GM20000 (cell line): Measurements from ENCODE around the gene CHAC1.
A peak's percentile ranks its signal among the peaks of the same experiment; 100 is the strongest.

ENCODE experiments used
- DNase-seq: peaks from one replicate; pipeline ENCODE4 v3.0.0; 2012; ENCODE audit warnings: low spot score
- TF ChIP-seq, protein P1 (sequence below): IDR thresholded peaks from 2 replicates; pipeline ENCODE4 v1.5.1; 2012; ENCODE audit warnings: mild to moderate bottlenecking, control low read depth; ENCODE audit errors: extremely low read depth, missing control alignments

The CHAC1 gene

DNA sequence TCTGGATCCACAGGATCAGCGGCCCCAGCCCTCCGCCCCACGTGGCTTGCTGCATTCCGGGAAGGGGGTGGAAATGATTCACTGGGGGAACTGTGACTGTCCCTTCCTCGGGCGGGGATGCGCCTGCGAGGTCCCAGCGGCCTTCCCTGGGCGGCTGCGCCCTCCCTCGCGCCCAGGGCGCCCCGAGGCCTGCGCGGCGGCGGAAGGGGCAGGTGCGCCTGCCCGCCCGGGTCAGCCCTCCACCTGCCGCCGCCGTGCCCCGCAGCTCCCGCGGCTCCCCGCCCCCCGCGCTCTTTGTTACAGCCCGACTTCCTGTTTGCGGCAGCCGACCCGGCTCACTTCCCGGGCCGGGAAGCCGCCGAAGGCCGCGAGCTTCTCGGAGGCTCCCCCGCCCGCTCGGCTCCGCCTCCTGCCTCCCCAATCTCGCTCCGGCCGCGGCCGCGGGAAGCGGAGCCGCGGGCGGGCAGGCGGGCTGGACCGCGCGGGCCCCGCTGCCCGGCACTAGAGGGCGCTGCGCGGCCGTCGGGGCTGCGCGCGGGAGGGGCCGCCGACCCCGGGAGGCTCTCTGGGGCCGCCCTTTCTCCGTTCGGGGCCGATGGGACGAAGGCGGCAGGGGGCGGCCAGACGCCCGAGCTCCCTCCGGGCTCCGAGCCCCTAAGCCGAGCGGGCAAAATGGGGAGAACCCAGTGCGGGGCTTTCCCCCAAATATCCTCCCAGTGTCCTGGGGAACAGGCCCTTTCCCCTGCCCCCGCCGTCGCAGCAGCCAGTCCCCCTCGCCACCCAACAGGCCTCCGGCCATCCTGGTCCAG, 11.5 kb upstream of the CHAC1 start:
- DNase-seq, result peak; percentile 96
- TF ChIP-seq, protein P1, sequence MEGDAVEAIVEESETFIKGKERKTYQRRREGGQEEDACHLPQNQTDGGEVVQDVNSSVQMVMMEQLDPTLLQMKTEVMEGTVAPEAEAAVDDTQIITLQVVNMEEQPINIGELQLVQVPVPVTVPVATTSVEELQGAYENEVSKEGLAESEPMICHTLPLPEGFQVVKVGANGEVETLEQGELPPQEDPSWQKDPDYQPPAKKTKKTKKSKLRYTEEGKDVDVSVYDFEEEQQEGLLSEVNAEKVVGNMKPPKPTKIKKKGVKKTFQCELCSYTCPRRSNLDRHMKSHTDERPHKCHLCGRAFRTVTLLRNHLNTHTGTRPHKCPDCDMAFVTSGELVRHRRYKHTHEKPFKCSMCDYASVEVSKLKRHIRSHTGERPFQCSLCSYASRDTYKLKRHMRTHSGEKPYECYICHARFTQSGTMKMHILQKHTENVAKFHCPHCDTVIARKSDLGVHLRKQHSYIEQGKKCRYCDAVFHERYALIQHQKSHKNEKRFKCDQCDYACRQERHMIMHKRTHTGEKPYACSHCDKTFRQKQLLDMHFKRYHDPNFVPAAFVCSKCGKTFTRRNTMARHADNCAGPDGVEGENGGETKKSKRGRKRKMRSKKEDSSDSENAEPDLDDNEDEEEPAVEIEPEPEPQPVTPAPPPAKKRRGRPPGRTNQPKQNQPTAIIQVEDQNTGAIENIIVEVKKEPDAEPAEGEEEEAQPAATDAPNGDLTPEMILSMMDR, result peak; percentile 91

DNA sequence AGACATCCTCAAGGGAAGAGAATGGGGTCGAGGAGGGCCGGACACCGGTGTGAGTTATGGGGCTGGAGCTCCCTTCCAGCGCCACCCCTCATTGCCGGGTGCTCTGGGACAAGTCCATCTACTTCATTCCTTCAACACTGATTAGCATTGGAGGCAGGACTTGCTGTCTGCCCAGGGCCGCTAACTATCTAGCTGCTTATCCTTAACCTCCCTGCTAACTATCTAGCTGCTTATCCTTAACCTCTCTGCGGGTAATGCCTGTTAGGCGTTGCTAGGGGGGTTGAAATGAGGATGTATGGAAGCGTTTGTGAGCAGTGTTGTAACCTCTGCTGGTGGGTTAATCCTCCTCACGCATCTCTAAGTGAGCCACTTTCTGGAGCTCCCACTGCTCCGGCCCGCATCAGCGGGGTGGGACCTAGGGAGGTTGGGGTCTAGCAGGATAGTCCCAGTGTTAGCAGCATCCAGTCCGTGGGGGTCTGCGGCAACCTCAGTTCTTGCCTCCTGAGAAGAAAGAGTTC, 10.9 kb upstream of the CHAC1 start:
- DNase-seq, result no peak
- TF ChIP-seq, protein P1, result no peak

DNA sequence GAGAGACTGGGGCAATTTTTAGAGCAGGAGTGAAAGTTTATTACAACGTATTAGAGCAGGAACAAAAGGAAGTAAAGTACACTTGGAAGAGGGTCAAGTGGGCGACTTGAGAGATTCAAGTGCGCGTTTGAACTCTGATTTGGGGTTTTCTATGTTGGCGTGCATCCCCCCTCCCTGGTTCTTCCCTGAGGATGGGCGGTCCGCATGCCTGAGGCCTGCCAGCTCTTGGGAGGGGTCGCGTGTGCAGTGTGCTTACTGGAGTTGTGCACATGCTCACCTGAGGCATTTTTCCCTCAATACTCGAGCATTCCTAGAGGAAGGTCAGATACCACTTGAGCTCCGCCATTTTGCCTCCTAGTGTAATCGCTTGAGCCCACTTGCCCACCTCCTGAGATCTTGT, 10.4 kb upstream of the CHAC1 start:
- DNase-seq, result no peak
- TF ChIP-seq, protein P1, result no peak

DNA sequence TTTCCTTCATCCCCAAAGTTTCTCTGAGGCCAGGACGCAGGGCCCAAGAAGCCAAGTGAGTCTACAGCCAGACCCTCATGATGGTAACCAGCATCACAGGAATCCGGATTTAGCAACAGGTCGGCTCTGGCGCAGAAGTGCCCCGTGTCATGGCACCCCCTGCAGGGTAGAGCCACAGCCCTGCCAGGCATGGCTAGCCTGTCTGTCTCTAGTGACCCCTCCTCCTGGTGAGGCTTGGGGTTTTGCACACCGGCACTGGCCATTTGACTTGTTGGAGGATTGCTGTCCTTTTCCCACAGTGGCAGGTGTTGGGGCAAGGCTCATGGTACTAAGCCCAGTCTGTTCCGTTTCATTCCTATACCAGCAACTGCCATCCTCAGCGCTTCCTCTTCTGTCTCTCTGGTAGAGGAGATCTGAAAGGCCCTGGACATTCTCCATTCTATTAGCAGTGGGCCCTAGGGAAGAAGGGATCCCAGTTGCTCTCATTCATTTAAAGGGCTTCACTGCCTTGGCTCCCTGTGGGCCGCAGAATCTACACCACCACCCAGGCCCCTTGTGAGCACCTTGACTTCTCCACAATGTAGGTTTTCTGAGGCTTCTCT, 9.4 kb upstream of the CHAC1 start:
- TF ChIP-seq, protein P1, result no peak
- DNase-seq, result no peak

DNA sequence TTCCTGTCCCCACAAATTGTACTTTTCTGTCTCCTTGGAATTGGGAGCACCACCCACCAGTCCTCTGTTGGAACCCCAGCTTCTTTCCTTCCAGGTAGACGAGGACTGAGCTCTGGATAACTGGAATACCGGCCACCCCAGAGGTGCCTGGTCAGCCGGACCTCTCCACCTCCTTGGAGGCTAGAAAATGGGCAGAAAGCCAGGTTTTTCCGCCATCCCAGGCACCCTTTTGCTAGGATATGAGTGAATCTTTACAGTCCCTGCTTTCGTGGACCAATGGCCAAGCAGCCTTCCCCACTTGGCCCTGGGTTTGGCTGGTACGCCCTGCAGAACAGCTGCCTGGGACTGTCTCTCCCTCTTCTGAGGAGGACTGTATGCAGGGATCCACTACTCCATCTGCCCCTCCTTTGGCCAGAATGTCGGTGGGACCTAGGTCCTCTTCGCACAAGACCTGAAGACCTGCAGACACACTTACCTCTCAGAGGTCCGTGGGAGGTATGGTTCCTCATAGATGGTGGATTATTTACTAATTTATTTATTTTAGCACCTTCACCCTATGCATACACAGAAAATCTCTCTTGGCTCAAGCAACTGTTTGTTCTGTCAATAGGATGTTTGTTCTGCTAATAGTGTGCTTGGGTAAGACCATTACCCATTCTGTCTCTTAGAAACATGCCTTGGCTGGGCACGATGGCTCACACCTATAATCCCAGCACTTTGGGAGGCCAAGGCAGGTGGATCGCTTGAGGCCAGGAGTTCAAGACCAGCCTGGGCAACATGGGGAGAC, 8.6 kb upstream of the CHAC1 start:
- no peak for DNase-seq
- TF ChIP-seq, protein P1, result no peak

DNA sequence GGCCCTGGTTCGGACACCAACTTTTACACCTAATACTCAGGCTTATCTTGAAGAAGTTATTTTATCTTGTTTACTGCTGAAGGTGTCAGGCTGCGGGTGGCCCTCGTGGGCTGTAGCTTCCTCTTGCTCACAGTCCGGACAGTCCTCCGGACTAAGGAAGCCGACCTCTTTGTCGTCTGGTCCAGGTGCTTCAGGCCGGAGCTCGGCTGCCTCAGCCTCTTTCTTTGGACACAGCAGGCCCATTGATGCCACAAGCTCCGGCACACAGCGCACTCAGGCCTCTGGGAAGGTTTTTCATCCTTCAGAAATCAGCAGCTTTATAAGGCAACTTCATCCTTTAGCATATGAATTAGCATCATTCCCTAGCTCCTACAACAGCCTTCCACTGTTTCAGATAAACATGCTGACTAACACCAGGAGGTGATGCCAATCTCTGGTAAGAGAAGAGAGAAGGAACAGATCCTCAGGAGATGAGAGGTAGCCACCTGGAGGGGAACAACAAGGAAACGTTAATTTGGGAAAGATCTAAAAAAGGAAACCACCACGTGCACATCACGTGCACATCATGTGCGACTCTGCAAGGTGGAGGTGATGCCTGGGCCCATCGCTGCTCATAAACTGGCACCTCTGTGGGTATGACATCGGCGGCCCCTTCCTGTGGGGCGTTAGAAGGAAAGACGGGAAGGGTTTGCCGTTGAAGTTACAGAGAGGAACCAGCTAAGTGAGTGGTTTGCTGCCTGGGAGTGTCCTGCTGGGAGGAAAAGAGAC, 4.4 kb upstream of the CHAC1 start:
- no peak for DNase-seq
- TF ChIP-seq, protein P1, result no peak
